ENCODE measurements around the gene CRIP1. TPM values are rescaled to one million over a fixed set of nuclear protein-coding genes. Genes with fewer than 3 reads are reported as not detected.
A peak's percentile ranks its signal among the peaks of the same experiment; 100 is the strongest.

The CRIP1 gene
- total and polyA plus RNA-seq, 5 donors from 2014 or later = 558 to 2,243 (median 1,172) TPM

DNA sequence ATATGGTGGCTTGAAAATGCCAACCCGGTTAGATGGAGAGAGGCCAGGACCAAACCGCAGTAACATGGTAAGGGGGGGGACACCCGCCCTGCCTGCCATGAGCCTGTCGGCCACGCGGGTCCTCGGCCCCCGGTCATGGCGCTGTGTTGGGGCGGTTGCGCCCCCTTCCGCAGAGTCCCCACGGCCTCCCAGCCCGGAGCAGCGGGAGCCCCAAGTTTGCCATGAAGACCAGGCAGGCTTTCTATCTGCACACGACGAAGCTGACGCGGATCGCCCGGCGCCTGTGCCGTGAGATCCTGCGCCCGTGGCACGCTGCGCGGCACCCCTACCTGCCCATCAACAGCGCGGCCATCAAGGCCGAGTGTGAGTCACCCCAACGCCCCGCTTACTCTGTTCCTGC lies 22.2 kb upstream of the CRIP1 start:
- no peak overlapping the region for H3K27ac Mint-ChIP-seq
- Histone ChIP-seq H3K27me3 (ENCODE audit: control insufficient read depth, insufficient read depth, low read length) (no peaks in the 10 kb centered on the region), H3K36me3 (ENCODE audit: control insufficient read depth, insufficient read depth, low read length) (peaks cover 10% of the 10 kb centered on the region), H3K27ac (ENCODE audit: insufficient read depth, low read length, poor library complexity, severe bottlenecking) (no peak overlapping the region), H3K9me3 (ENCODE audit: control insufficient read depth in 2 of 2, low read length in 2 of 2) (no peaks in the 10 kb centered on the region), H3K4me3 (ENCODE audit: low read depth, low read length) (no peak overlapping the region), H3K4me1 (ENCODE audit: control insufficient read depth, insufficient read depth, low read length, poor library complexity, severe bottlenecking) (no peaks in the 10 kb centered on the region)
- no peaks in the 10 kb centered on the region for H3K4me1 Mint-ChIP-seq
- no peak overlapping the region for H3K4me3 Mint-ChIP-seq
- DNase-seq (no peak), ATAC-seq (ENCODE audit: low read depth in 2 of 2) (no peak)
- H3K27me3 Mint-ChIP-seq = no peaks in the 10 kb centered on the region
- no peaks in the 10 kb centered on the region for H3K9me3 Mint-ChIP-seq
- no peaks in the 10 kb centered on the region for H3K36me3 Mint-ChIP-seq

DNA sequence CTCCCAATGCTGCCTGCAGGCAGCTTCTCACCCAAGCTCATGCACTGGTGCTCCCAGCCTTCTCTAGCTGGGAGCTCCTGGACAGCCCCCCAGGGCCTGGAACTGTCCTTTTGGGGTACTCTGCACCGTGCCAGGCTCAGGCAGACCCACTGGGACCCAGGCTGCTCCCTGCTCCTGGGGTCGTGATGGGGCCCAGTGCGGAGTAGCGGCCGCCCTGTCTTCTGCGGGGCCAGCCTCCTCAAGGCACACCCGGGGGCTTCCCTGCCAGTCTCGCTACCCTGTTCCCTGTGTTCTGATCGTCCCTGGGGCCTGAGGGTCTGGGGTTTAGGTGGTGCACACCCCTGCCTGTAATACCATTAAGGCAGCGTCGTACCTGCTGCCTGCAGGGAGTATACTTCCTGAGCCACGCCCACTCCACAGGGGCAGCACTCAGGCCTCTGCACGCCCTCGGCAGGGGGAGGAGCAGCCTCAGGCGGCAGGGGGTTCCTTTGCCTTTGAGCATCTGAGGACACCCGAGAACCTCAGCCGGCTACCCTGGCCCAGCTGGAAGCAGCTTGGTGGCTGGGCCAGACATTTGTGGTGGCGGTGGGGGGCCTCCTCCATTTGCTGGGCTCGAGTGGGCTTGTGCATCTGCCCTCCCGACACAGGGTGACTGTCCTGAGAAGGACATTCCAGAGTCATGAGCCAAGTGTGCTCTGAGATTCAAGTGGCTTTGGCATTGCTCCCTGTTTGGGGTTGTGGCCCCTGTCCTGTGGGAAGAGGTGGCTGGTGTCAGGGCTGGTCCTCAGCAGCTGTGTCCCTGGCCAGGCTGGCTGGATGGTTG lies 21.3 kb upstream of the CRIP1 start:
- no peak for ATAC-seq (ENCODE audit: low read depth in 2 of 2)
- no peak overlapping the region for H3K27ac Mint-ChIP-seq
- Histone ChIP-seq H3K4me3 (ENCODE audit: low read depth, low read length) (no peak overlapping the region), H3K4me1 (ENCODE audit: control insufficient read depth, insufficient read depth, low read length, poor library complexity, severe bottlenecking) (no peaks in the 10 kb centered on the region), H3K36me3 (ENCODE audit: control insufficient read depth, insufficient read depth, low read length) (peaks cover 10% of the 10 kb centered on the region), H3K27me3 (ENCODE audit: control insufficient read depth, insufficient read depth, low read length) (no peaks in the 10 kb centered on the region), H3K27ac (ENCODE audit: insufficient read depth, low read length, poor library complexity, severe bottlenecking) (no peak overlapping the region), H3K9me3 (ENCODE audit: control insufficient read depth in 2 of 2, low read length in 2 of 2) (no peaks in the 10 kb centered on the region)
- no peaks in the 10 kb centered on the region for H3K4me1 Mint-ChIP-seq
- no peaks in the 10 kb centered on the region for H3K27me3 Mint-ChIP-seq
- H3K4me3 Mint-ChIP-seq = no peak overlapping the region
- no peaks in the 10 kb centered on the region for H3K9me3 Mint-ChIP-seq
- DNase-seq = no peak
- H3K36me3 Mint-ChIP-seq = no peaks in the 10 kb centered on the region

DNA sequence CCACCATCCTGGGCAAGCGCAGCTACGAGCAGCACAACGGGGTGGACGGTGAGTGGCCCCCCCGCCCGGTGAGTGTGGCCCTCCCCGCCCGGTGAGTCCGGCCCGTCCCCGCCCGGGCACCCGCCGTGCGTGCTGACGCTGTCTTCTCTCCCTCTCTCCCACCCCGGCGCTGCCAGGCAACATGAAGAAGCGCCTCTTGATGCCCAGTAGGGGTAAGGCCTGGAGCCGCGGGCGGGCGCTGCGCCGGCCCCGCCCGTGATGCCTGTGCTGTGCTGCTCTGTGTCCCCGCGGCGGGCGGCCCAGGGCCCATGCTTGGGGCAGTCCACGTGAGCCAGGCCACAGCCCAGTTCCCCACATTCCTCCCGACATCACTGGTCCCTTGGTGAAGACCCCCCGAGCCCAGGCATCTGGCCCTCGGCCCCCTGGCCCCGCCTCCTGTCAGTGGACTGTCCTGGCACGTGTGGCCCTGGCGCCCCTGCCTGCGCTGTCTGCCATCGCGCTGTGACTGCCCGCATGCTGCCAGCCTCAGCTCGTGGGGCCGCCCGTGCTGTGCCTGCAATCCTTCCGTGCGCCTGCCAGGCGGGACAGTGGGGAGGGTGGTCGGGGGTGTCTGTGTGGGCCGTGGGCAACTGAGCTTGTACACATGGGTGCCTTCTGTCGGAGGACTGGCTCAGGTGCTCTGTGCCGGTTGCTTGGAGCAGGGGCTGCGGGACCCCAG lies 20.0 kb upstream of the CRIP1 start:
- Mint-ChIP-seq H3K9me3 (no peaks in the 10 kb centered on the region), H3K27me3 (no peaks in the 10 kb centered on the region), H3K4me1 (no peaks in the 10 kb centered on the region), H3K36me3 (no peaks in the 10 kb centered on the region), H3K4me3 (no peak overlapping the region), H3K27ac (peak overlapping the region in 1 of 3 donors; percentile 14)
- H3K9me3 ChIP-seq (ENCODE audit: control insufficient read depth in 2 of 2, low read length in 2 of 2) = no peaks in the 10 kb centered on the region
- peaks cover 1% of the 10 kb centered on the region for H3K36me3 ChIP-seq (ENCODE audit: control insufficient read depth, insufficient read depth, low read length)
- ATAC-seq (ENCODE audit: low read depth in 2 of 2) = no peak
- H3K4me1 ChIP-seq (ENCODE audit: control insufficient read depth, insufficient read depth, low read length, poor library complexity, severe bottlenecking) = no peaks in the 10 kb centered on the region
- no peaks in the 10 kb centered on the region for H3K27me3 ChIP-seq (ENCODE audit: control insufficient read depth, insufficient read depth, low read length)
- H3K4me3 ChIP-seq (ENCODE audit: low read depth, low read length) = no peak overlapping the region
- no peak overlapping the region for H3K27ac ChIP-seq (ENCODE audit: insufficient read depth, low read length, poor library complexity, severe bottlenecking)
- DNase-seq = no peak

DNA sequence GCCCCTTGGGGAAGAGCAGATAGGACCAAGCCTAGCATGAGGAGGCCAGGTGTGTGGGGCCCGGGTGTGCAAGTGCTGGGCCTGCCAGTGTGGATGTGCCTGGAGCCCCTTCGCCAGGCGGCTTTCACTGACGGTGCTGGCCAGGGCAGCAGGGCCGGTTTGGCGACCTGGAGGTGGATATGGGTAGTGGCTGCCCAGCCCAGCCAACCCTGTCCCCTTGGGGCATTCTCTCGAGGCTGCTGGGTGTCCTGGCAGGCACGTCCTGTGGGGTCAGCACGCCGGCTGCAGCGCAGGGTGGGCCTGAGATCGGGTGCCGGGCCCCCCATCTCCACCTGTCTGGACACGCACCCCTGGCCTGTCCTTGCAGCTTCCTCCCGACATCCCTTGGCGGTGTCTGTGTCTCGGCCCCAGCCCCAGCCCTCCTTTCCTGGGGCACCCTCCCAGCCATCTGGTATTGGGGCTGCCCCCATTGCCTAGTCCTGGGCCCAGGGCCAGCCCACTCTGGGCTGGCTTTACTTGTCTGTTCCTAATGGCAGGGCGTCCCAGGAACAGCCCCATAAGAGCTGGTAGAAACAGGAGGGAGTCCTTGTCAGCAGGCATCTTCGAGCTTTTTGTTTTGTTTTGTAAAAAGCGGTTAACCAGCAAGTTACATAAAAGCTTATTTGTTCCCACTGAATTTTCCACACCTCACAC lies 19.3 kb upstream of the CRIP1 start:
- H3K36me3 Mint-ChIP-seq = no peaks in the 10 kb centered on the region
- Histone ChIP-seq H3K27me3 (ENCODE audit: control insufficient read depth, insufficient read depth, low read length) (no peaks in the 10 kb centered on the region), H3K4me3 (ENCODE audit: low read depth, low read length) (no peak overlapping the region), H3K9me3 (ENCODE audit: control insufficient read depth in 2 of 2, low read length in 2 of 2) (no peaks in the 10 kb centered on the region), H3K4me1 (ENCODE audit: control insufficient read depth, insufficient read depth, low read length, poor library complexity, severe bottlenecking) (no peaks in the 10 kb centered on the region), H3K27ac (ENCODE audit: insufficient read depth, low read length, poor library complexity, severe bottlenecking) (no peak overlapping the region), H3K36me3 (ENCODE audit: control insufficient read depth, insufficient read depth, low read length) (no peaks in the 10 kb centered on the region)
- no peak for ATAC-seq (ENCODE audit: low read depth in 2 of 2)
- H3K9me3 Mint-ChIP-seq = no peaks in the 10 kb centered on the region
- no peaks in the 10 kb centered on the region for H3K4me1 Mint-ChIP-seq
- H3K27ac Mint-ChIP-seq = peak overlapping the region in 1 of 3 donors; percentile 14
- DNase-seq = no peak
- no peaks in the 10 kb centered on the region for H3K27me3 Mint-ChIP-seq
- H3K4me3 Mint-ChIP-seq = no peak overlapping the region

DNA sequence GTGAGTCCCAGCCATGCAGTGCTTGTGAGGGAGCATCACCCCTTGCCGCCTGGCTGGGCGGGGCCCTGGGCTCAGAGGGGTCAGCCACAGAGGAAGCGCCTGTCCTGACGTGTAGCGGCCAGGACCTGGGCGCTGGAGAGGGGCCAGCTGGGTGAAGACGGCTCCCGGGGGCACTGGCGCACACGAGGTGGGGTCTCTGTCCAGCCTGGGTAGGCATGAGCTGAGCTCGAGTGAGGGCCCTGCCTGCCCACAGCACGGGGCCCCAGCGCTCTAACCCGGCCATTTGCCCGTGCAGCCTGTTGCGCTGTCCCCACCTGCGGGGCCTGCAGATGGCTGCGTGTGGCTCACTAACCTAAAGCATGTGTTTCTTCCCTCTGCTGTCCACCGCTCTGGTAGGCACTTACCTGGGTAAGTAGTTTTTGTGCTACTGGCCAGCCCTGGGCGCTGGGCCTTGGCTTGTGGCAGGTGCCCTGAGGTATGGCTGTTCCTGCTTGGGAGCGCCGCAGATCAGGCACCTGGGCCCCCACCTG lies 18.7 kb upstream of the CRIP1 start:
- ATAC-seq (ENCODE audit: low read depth in 2 of 2) (no peak), DNase-seq (no peak)
- H3K27me3 ChIP-seq (ENCODE audit: control insufficient read depth, insufficient read depth, low read length) = no peaks in the 10 kb centered on the region
- no peaks in the 10 kb centered on the region for H3K36me3 ChIP-seq (ENCODE audit: control insufficient read depth, insufficient read depth, low read length)
- no peaks in the 10 kb centered on the region for H3K36me3 Mint-ChIP-seq
- H3K4me1 ChIP-seq (ENCODE audit: control insufficient read depth, insufficient read depth, low read length, poor library complexity, severe bottlenecking) = no peaks in the 10 kb centered on the region
- H3K27me3 Mint-ChIP-seq = no peaks in the 10 kb centered on the region
- H3K4me1 Mint-ChIP-seq = no peaks in the 10 kb centered on the region
- H3K9me3 Mint-ChIP-seq = no peaks in the 10 kb centered on the region
- H3K27ac Mint-ChIP-seq = no peak overlapping the region
- H3K27ac ChIP-seq (ENCODE audit: insufficient read depth, low read length, poor library complexity, severe bottlenecking) = no peak overlapping the region
- no peaks in the 10 kb centered on the region for H3K9me3 ChIP-seq (ENCODE audit: control insufficient read depth in 2 of 2, low read length in 2 of 2)
- H3K4me3 Mint-ChIP-seq = no peak overlapping the region
- H3K4me3 ChIP-seq (ENCODE audit: low read depth, low read length) = no peak overlapping the region

DNA sequence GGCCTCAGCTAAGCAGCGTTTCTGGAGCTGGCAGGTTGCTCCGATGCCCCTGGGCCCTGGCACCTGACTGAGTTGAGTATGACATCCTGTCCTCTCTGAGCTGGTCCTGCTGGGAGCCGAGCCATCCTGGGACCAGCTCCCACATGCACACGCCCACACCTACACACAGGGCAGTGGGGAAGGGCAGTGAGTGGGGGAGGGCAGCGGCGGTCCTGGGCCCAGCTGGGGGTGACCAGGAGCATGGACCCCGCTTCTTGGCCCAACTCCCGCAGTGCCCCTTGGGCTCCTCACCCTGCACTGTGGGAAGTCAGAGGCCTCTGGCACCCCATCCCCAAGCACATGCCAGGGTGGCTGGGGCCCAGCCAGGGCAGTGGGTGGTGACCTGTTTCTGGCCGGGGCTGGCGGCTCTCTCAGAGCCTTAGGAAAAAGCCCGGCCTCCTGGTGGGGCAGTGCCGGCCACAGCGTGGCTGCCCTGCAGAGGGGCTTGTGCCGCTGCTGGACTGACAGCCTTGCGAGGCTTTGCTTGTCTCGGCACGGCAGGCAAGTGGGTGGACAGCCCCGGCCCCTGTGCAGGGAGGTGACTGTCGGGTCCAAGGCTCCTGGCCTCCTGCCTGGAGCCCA lies 18.0 kb upstream of the CRIP1 start:
- H3K4me3 Mint-ChIP-seq = no peak overlapping the region
- Histone ChIP-seq H3K27me3 (ENCODE audit: control insufficient read depth, insufficient read depth, low read length) (no peaks in the 10 kb centered on the region), H3K4me1 (ENCODE audit: control insufficient read depth, insufficient read depth, low read length, poor library complexity, severe bottlenecking) (peaks cover 6% of the 10 kb centered on the region), H3K27ac (ENCODE audit: insufficient read depth, low read length, poor library complexity, severe bottlenecking) (no peak overlapping the region), H3K9me3 (ENCODE audit: control insufficient read depth in 2 of 2, low read length in 2 of 2) (no peaks in the 10 kb centered on the region), H3K36me3 (ENCODE audit: control insufficient read depth, insufficient read depth, low read length) (no peaks in the 10 kb centered on the region), H3K4me3 (ENCODE audit: low read depth, low read length) (no peak overlapping the region)
- H3K9me3 Mint-ChIP-seq = no peaks in the 10 kb centered on the region
- H3K27me3 Mint-ChIP-seq = no peaks in the 10 kb centered on the region
- H3K4me1 Mint-ChIP-seq = peaks cover 0 to 5% (median 0%) of the 10 kb centered on the region in 4 donors
- ATAC-seq (ENCODE audit: low read depth in 2 of 2) (no peak), DNase-seq (no peak)
- H3K36me3 Mint-ChIP-seq = no peaks in the 10 kb centered on the region
- no peak overlapping the region for H3K27ac Mint-ChIP-seq

DNA sequence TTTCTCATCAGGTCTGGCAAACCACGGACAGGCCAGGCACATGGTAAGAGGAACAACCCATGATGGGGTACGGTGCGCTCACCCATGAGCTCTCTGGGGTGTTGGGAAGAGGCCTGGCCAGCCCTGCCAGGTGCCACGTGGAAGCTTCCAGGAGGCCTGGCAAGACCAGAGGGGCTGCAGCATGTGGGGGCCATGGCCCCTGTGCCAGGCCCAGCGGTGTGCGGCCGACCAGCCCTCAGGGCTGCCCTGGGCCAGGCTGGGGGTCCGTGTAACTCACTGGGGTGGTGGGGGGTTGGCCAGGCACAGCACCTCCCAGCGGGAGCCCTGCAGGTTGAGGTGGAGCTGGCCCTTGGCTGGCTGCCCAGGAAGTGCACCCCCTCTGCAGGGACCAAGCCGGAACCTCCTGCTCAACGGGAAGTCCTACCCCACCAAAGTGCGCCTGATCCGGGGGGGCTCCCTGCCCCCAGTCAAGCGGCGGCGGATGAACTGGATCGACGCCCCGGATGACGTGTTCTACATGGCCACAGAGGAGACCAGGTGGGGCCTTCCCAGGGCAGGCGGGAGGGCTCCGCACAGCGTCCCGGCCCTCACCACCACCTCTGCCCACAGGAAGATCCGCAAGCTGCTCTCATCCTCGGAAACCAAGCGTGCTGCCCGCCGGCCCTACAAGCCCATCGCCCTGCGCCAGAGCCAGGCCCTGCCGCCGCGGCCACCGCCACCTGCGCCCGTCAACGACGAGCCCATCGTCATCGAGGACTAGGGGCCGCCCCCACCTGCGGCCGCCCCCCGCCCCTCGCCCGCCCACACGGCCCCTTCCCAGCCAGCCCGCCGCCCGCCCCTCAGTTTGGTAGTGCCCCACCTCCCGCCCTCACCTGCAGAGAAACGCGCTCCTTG lies 17.0 kb upstream of the CRIP1 start:
- H3K27me3 Mint-ChIP-seq = no peaks in the 10 kb centered on the region
- H3K4me3 Mint-ChIP-seq = no peak overlapping the region
- H3K27ac Mint-ChIP-seq = no peak overlapping the region
- DNase-seq = no peak
- no peak overlapping the region for H3K27ac ChIP-seq (ENCODE audit: insufficient read depth, low read length, poor library complexity, severe bottlenecking)
- no peaks in the 10 kb centered on the region for H3K36me3 ChIP-seq (ENCODE audit: control insufficient read depth, insufficient read depth, low read length)
- H3K4me1 ChIP-seq (ENCODE audit: control insufficient read depth, insufficient read depth, low read length, poor library complexity, severe bottlenecking) = peaks cover 11% of the 10 kb centered on the region
- H3K4me1 Mint-ChIP-seq = peaks cover 0 to 8% (median 0%) of the 10 kb centered on the region in 4 donors
- H3K36me3 Mint-ChIP-seq = no peaks in the 10 kb centered on the region
- H3K9me3 ChIP-seq (ENCODE audit: control insufficient read depth in 2 of 2, low read length in 2 of 2) = no peaks in the 10 kb centered on the region
- H3K9me3 Mint-ChIP-seq = no peaks in the 10 kb centered on the region
- no peak overlapping the region for H3K4me3 ChIP-seq (ENCODE audit: low read depth, low read length)
- no peaks in the 10 kb centered on the region for H3K27me3 ChIP-seq (ENCODE audit: control insufficient read depth, insufficient read depth, low read length)
- ATAC-seq (ENCODE audit: low read depth in 2 of 2) = no peak

Data from CD4-positive, CD25-positive, alpha-beta regulatory T cell (primary cell).